Kidney (tissue), 14 donors: ENCODE data around the gene ATAD5. TPM values are rescaled to one million over a fixed set of nuclear protein-coding genes. Genes with fewer than 3 reads are reported as not detected.
"Not testable (repeated sequence)": the region's sequence is repeated elsewhere in the genome, so short reads cannot be mapped to it uniquely, and the experiment has no call there.

Experiments
- DNase-seq, 5 donors: peaks; one replicate each; pipeline ENCODE4 v3.0.0-alpha.2; 2013 to 2020
- FAIRE-seq: peaks from 2 replicates; lab custom pipeline; 2012; peaks lifted over from hg19 to GRCh38; lab: Jason Lieb, UNC
- H3K27ac ChIP-seq, 2 donors: one replicate each; pipeline ENCODE4 v1.7.0; 2013; ENCODE audit warnings: low read depth in 2 of 2, low read length in 2 of 2, inconsistent platforms in 1 of 2
- H3K27me3 ChIP-seq: one replicate; pipeline ENCODE4 v1.7.1; 2013; ENCODE audit warnings: low read length, inconsistent platforms; ENCODE audit not compliant: control insufficient read depth, insufficient read depth
- H3K36me3 ChIP-seq, 3 donors: one replicate each; pipeline versions ENCODE4 v1.7.0 to v1.7.1; 2013; ENCODE audit warnings: low read length in 3 of 3, control low read depth in 1 of 3, inconsistent platforms in 1 of 3; ENCODE audit not compliant: insufficient read depth in 3 of 3, control insufficient read depth in 2 of 3
- H3K4me1 ChIP-seq, 3 donors: one replicate each; pipeline versions ENCODE4 v1.7.0 to v1.7.1; 2013; ENCODE audit warnings: low read length in 3 of 3, inconsistent platforms in 1 of 3, low read depth in 1 of 3; ENCODE audit not compliant: control insufficient read depth in 2 of 3, insufficient read depth in 2 of 3
- H3K4me3 ChIP-seq, 3 donors: one replicate each; pipeline versions ENCODE4 v1.7.0 to v1.8.1; 2013; ENCODE audit warnings: low read length in 3 of 3, control low read depth in 1 of 3, inconsistent platforms in 1 of 3
- H3K9ac ChIP-seq, 3 donors: one replicate each; pipeline versions ENCODE4 v1.7.0 to v1.7.1; 2013; ENCODE audit warnings: low read length in 3 of 3, control low read depth in 1 of 3, inconsistent platforms in 1 of 3
- H3K9me3 ChIP-seq, 3 donors: one replicate each; pipeline versions ENCODE4 v1.7.0 to v1.7.1; 2013; ENCODE audit warnings: low read length in 3 of 3, control low read depth in 1 of 3, inconsistent platforms in 1 of 3; ENCODE audit not compliant: control insufficient read depth in 2 of 3, insufficient read depth in 1 of 3
- intact Hi-C: fragments of 100-400 bp; cut with DNase I; formaldehyde crosslinking; loops from one replicate; pipeline ENCODE4 v1.11.1; 2022
- polyA plus RNA-seq: library from polyadenylated mRNA; stranded (reverse); fragments of 350-450 nt; fragmentation: Illumina TruSeq; extraction: RNeasy Lipid Tissue Mini Kit (QIAGEN cat#74804); gene quantifications from one replicate; pipeline ENCODE4 v1.2.3, GENCODE V29; 2014; ENCODE audit warnings: low read depth, low replicate concordance; ENCODE audit not compliant: insufficient read depth
- total RNA-seq: library from RNA; stranded (reverse); fragmentation: NEBNext Ultra II Directional; extraction: Animal tissue kit (Norgen Biotek cat#: 25700); gene quantifications from one replicate; pipeline ENCODE4 v1.2.1, GENCODE V29; 2021
- TF ChIP-seq, protein P1 (sequence below): IDR thresholded peaks from 3 replicates; pipeline ENCODE4 v1.5.1; 2012; ENCODE audit warnings: mild to moderate bottlenecking, moderate library complexity, borderline replicate concordance; ENCODE audit not compliant: insufficient read depth; ENCODE audit errors: extremely low read depth
- donor health status: control.
- donor health status: control.
- donor health status: control.
- donor health status: control.
- donor health status: control.
- donor health status: DM: yes; HTN: yes; CAD: no.
- donor health status: Normal renal cell carcinoma (clear cell type).

Gene ATAD5
- total and polyA plus RNA-seq, 2 donors from 2014 or later, result 0.19 to 1.7 TPM

DNA sequence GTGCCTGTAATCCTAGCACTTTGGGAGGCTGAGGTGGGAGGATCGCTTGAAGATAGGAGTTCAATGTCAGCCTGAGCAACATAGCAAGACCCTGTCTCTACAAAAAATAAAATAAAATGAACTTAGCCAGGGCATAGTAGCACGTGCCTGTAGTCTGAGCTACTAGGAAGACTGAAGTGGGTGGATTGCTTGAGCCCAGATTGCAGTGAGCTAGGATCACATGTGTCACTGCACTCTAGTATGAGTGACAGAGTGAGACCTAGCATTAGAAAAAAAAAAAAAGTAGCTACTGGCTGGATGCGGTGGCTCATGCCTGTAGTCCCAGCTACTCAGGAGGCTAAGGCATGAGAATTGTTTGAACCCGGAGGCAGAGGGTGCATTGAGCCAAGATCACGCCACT, 96.0 kb downstream of the ATAD5 start:
- Histone ChIP-seq H3K27me3 (peaks cover 3% of the 10 kb centered on the region), H3K4me1 (no peaks in the 10 kb centered on the region), H3K9ac (no peak overlapping the region), H3K4me3 (no peak overlapping the region), H3K27ac (no peak overlapping the region), H3K36me3 (no peaks in the 10 kb centered on the region), H3K9me3 (no peaks in the 10 kb centered on the region)
- DNase-seq (no peak), FAIRE-seq (no peak)
- TF ChIP-seq, protein P1, sequence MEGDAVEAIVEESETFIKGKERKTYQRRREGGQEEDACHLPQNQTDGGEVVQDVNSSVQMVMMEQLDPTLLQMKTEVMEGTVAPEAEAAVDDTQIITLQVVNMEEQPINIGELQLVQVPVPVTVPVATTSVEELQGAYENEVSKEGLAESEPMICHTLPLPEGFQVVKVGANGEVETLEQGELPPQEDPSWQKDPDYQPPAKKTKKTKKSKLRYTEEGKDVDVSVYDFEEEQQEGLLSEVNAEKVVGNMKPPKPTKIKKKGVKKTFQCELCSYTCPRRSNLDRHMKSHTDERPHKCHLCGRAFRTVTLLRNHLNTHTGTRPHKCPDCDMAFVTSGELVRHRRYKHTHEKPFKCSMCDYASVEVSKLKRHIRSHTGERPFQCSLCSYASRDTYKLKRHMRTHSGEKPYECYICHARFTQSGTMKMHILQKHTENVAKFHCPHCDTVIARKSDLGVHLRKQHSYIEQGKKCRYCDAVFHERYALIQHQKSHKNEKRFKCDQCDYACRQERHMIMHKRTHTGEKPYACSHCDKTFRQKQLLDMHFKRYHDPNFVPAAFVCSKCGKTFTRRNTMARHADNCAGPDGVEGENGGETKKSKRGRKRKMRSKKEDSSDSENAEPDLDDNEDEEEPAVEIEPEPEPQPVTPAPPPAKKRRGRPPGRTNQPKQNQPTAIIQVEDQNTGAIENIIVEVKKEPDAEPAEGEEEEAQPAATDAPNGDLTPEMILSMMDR, result no peak
- intact Hi-C loops, result no loop called here

DNA sequence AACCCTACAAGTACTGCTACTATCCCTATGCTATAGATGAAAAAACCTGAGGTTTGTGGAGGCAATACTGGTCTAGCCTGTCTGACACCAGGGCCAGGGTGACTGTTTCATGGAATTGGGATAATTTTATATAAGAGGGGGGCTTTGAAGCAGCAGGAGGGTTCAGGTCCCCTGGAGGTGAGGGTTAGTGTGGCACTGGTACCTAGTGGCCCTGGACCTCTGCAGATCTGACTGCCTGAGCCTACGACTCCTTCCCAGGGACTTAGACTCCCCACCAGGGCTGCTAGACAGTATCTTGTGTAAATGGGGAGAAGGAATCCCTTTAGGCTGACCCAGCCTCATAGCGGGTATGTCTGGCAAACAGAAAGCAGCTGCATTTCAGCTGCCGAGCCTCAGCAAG, 96.8 kb downstream of the ATAD5 start:
- Histone ChIP-seq H3K4me1 (no peaks in the 10 kb centered on the region), H3K27ac (no peak overlapping the region), H3K4me3 (no peak overlapping the region), H3K9ac (no peak overlapping the region), H3K36me3 (no peaks in the 10 kb centered on the region), H3K27me3 (no peaks in the 10 kb centered on the region), H3K9me3 (no peaks in the 10 kb centered on the region)
- intact Hi-C loops, result no loop called here
- FAIRE-seq (no peak), DNase-seq (no peak)
- TF ChIP-seq, protein P1, result no peak

DNA sequence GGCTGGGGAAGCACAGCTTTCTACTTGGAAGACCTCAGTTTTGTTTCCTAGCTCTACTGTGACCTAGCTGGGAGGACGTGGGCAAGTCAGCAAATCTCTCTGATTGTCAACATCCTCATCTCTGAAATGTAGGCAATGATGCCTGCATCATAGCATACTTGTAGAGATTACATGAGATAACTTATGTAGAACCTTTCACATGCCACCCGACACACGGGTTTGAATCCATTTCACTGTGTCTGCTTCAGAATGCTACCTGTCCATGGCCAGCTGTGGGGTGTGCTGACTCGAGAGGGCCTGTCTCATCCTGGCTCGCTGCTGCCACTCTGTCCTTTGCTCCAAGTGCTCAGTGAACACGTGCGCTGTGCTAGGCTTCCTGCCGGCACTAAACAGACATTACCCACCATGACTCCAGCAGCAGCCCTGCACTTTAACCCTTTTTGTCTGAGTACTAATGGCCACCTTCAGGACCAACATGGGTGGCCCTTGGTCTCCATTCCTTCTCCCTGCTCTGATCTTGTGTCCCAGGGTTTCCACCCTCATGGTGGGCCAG, 97.4 kb downstream of the ATAD5 start:
- H3K4me1 ChIP-seq, result no peaks in the 10 kb centered on the region
- peaks cover 0 to 2% (median 0%) of the 10 kb centered on the region in 3 donors for H3K36me3 ChIP-seq
- H3K4me3 ChIP-seq, result no peak overlapping the region
- TF ChIP-seq, protein P1, result no peak
- DNase-seq (no peak), FAIRE-seq (no peak)
- H3K27me3 ChIP-seq, result no peaks in the 10 kb centered on the region
- intact Hi-C loops, result no loop called here
- no peak overlapping the region for H3K27ac ChIP-seq
- H3K9me3 ChIP-seq, result no peaks in the 10 kb centered on the region
- H3K9ac ChIP-seq, result no peak overlapping the region

DNA sequence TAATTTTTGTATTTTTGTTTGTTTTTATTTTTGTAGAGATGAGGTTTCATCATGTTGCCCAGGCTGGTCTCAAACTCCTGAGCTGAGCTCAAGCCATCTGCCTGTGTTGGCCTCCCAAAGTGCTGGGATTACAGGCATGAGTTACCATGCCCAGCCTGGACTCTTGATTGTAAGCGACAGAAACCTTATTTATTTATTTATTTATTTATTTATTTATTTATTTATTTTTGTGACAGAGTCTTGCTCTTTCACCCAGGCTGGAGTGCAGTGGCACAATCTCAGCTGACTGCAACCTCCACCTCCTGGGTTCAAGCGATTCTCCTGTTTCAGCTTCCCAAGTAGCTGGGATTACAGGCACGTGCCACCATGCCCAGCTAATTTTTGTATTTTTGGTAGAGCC, 98.1 kb downstream of the ATAD5 start:
- intact Hi-C loops, H3K9ac ChIP-seq, H3K27ac ChIP-seq, H3K4me1 ChIP-seq, H3K36me3 ChIP-seq, FAIRE-seq, DNase-seq, H3K4me3 ChIP-seq, H3K27me3 ChIP-seq, H3K9me3 ChIP-seq: not testable (repeated sequence)
